Activated T-helper 1 cell treated with Interleukin-2 at 50 U/mL for 16 hours (primary cell): ENCODE measurements around the gene TAX1BP1.

ENCODE experiments used
- DNase-seq: peaks from one replicate; pipeline ENCODE4 v3.0.0-alpha.2; 2020; ENCODE audit warnings: low read depth

TAX1BP1 gene

GRCh38 chr7:27781188-27781587, 41.2 kb downstream of the TAX1BP1 start:
- no peak for DNase-seq

GRCh38 chr7:27782849-27783248, 42.9 kb downstream of the TAX1BP1 start:
- DNase-seq, result no peak

DNA sequence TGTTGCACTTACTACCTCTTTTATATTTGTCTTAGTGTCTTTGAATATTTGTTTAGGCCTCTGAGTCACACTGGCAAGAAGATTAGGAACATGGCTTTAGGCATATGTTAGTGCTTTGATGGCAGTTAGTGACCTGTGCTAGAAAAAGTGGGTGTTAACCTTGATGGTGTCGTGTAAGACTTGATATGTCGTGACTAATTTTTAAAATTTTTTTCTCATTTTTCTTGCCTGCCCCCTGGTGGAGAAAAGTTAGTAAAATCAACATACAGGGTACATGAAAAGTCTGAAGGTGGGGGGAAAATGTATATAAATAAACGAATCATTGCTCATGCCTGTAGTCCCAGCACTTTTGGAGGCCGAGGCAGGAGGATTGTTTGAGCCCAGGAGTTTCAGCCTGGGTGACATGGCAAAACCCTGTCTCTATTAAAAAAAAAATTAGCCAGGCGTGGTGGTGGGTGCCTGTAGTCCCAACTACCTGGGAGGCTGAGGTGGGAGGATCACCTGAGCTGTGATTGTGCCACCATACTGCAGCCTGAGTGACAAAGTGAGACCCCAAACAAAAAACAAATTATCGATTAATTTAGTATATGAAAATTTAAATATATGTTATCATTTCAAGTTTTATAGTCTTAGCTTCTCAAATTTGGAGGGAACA, 44.6 kb downstream of the TAX1BP1 start:
- DNase-seq, result no peak

DNA sequence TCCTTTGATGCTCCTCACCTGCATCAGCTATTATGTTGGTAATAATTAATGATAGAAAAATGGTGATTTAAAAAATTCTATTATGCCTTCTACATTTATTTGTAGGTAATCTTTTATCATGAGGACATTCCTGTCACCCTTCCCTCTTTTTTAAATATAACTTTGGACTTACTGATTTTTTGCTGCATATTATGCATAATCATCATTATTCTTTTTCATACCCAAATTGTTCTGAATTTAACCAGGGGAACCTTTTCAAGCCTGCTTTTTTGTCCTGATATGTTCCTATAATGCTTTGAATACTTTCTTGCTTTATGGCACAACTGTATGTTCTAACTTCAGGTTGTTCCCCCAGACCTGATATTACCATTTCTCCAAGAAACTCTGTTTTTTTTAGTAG, 48.5 kb downstream of the TAX1BP1 start:
- no peak for DNase-seq

DNA sequence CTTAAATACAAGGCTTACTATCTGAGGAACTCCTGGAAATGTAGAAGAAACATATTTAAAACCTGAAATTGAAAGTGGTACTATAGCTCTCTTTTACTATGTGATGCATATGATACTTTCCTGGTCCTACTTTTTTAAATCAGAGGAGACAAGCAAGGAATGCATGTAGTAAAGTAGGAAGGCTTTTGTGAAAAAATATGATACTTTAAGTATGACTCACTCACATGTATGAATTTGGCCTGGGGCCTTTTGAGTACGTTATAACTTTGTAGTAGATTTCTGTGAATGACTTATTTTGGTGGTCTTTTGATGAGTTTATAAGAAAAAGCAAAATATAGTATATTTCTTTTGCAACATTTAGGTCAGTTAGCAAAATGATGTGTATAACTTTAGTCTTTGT, 53.8 kb downstream of the TAX1BP1 start:
- no peak for DNase-seq

GRCh38 chr7:27795977-27796376, 56.0 kb downstream of the TAX1BP1 start:
- DNase-seq, result no peak

DNA sequence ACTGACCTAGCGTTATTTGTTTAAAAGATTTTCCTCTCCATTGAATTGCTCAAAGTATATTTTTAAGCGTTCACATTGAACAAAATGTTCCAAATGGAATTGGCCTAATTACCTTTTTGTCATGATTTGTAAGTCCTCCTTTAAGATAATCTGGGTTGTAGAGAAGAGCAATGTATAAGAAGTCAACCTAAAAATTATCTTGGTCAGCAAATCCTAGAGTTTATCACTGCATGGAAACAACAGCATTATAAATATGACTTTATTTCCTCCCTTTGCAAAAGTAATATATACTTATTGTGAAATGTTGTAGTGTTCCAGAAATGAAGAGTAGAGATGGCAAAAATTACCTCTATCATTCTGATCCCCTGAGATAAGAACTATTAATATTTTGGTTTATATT, 59.2 kb downstream of the TAX1BP1 start:
- DNase-seq, result no peak

DNA sequence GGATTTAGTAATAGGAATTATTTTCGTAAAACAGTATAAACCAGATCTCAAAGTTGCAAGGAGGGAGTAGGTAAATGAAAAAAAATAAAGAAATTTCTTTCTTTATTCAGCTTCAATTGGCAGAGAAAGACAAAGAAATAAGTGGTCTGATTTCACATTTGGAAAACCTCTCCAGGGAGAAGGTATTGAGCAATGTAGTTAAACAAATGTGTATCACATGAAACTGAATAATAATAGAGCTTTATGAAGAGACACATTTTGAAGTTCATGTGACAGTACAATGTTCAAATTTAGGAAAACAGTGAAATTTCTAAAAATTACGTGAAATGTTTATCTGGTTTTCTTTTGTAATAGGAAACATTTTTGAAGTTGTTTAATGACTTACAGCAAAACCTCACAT, 63.0 kb downstream of the TAX1BP1 start:
- DNase-seq, result no peak

GRCh38 chr7:27804139-27804538, 64.2 kb downstream of the TAX1BP1 start:
- no peak for DNase-seq

GRCh38 chr7:27808626-27809025, 68.7 kb downstream of the TAX1BP1 start:
- DNase-seq, result no peak

DNA sequence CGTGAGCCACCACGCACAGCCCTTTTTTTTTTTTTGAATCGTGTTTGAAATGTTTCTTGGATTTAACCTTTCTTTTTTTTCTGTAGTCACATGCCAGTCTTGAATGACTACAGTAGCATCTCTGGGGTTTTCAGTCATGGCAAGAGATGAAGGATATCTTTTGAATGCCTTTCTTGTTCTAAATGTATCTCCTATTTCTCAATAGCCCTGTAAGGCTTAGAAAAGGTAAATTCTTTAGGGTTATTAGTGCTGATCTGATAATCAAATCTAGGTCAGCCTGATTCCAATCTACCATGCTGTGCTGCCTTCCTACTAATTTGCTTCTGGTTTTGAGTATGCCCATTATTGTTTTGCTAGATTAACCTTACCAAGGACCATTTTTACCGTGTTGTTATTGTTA, 70.2 kb downstream of the TAX1BP1 start:
- DNase-seq, result no peak

DNA sequence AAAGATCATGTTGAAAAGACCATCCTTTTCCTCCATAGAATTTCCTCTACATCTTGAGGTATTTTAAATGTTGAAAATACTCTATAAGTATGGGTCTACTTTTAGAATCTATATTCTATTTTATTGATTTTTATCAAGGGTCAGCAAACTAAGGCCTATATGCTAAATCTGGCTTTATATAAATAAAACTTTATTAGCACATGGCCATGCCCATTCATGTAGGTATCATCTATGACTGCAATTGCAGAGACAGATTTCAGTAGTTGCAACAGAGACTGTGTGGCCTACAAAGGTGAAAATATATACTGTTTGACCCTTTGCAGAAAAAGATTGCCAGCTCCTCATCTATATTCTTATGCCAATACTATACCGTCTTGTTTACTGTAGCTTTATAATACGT, 72.7 kb downstream of the TAX1BP1 start:
- DNase-seq, result no peak

DNA sequence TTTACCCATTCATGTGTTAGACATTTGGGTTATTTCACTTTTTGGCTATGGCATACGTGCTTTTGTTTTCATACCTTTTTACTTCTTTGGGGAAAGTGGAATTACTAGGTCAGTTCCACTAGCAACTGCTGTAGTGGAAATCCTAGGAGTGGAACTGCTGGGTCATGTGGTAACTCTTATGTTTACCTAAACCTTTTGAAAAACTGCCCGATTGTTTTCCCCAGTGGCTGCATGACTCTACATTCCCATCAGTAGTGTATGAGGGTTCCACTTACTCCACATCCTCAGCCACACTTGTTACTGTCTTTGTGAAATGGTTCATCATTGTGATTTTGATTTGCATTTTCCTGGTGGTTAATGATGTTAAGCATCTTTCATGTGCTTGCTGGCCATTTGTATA, 82.3 kb downstream of the TAX1BP1 start:
- DNase-seq, result no peak

DNA sequence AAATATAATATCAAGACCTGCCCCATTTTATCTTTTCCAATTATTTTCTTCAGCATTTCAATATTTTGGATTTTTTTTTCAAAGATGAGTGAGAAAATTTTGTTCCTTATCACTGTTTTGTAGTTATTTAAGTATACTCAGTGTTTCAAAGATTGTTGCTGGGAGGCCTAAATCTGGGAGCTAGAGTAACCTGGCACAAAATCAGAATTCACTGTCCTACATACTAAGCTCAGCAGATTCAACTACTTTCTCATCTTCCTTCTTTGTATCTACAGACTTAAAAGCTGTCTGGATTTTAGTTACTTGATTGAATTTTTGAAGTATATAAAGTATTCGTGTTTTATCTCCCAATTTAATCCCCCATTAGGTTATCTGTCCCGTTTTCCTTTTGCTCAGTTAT, 85.9 kb downstream of the TAX1BP1 start:
- DNase-seq, result no peak

GRCh38 chr7:27826357-27826756, 86.4 kb downstream of the TAX1BP1 start:
- DNase-seq, result no peak

GRCh38 chr7:27834179-27834921, 94.4 kb downstream of the TAX1BP1 start:
- no peak for DNase-seq

GRCh38 chr7:27835376-27835775, 95.4 kb downstream of the TAX1BP1 start:
- DNase-seq, result no peak

DNA sequence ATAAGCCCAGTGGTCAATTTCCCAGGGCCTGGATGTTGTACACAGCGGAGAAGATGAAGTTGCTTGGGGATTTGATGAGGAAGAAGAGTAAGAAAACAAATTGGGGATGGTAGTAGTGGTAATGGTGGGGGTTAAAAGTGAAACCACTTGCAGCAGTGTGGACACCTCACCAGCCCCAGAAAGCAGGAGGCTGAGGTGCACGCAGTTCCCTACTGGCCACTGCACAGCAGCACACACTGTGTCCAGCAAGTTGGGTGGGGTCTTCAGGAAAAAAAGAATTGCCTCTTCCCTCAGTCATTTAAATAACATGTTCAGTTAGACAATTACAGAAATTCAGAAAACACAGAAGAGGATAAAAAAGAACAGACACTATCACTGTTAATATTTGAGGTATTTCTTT, 96.6 kb downstream of the TAX1BP1 start:
- no peak for DNase-seq

DNA sequence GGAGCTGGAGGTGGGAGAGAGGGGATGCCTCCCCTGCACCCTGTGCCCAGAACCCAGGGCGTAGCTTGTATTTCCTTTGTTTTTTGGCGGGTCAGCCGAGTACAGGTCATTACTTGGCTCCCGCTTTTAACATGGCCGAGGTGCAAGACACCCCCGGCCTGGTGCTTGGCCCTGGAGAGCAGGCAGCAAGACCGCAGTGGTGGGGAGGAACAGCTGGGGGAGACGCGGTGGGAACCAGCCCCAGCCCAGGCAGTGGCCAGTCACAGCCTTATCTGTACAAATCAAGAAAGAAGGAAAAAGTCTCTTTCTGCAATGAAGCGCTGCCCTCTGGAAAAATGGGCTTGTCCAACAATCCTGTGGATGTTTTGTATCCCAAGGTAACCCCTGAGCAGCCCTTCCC, 99.1 kb downstream of the TAX1BP1 start:
- no peak for DNase-seq

- DNase-seq, result no peak
Measured at GRCh38 chr7:27840313-27840712, 100.4 kb downstream of the TAX1BP1 start.

DNA sequence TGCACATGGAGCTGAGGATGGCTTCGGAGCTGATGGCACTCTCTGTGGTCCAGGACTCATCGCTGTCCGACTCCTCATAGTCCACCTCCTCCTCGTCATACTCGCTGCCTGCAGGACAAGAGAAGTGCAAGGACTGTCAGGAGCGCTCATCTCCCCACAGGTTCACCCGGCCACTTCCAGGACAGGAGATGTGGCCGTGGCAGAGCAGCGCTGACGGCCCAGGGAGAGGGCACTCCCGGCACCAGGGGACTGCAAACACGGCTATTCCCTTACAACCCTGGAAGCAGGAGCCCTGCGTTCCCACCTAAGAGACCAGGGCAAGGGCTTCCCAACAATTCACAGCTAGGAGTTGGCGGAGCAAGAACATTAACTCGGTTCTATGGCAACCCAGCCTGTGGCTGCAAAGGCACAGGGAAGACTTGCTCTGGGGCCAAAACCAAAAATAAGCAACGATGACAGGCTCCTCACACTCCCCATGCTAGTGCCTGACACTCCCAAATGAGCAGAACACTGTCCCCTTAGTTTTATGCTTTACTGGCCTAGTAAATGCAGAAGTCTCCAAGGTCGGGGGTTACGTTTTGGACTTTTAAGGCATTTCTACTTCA, 100.9 kb downstream of the TAX1BP1 start:
- DNase-seq, result no peak

- DNase-seq, result no peak
Measured at GRCh38 chr7:27842094-27842692, 102.2 kb downstream of the TAX1BP1 start.

- DNase-seq, result no peak
Measured at GRCh38 chr7:27842851-27843250, 102.9 kb downstream of the TAX1BP1 start.
